Raji (cell line): ENCODE measurements around the gene DIPK1B.

Experiments
- POLR2A ChIP-seq: IDR thresholded peaks from 2 replicates; pipeline ENCODE4 v1.6.1; 2011; ENCODE audit warnings: low read depth, low read length, control low read depth; ENCODE audit not compliant: insufficient read depth

Gene DIPK1B

GRCh38 chr9:136689108-136689460 is 23.3 kb upstream of the DIPK1B start:
- TF ChIP-seq POLR2A: no peak

GRCh38 chr9:136690104-136690805 is 22.1 kb upstream of the DIPK1B start:
- no peak for TF ChIP-seq POLR2A

GRCh38 chr9:136690806-136691261 is 21.5 kb upstream of the DIPK1B start:
- no peak for TF ChIP-seq POLR2A

- TF ChIP-seq POLR2A: no peak
Observed at GRCh38 chr9:136691316-136692184, 20.8 kb upstream of the DIPK1B start.

- TF ChIP-seq POLR2A: no peak
Observed at GRCh38 chr9:136692185-136693134, 19.9 kb upstream of the DIPK1B start.

- no peak for TF ChIP-seq POLR2A
Observed at GRCh38 chr9:136693135-136693489, 19.3 kb upstream of the DIPK1B start.

- TF ChIP-seq POLR2A: no peak
Observed at GRCh38 chr9:136693490-136694162, 18.7 kb upstream of the DIPK1B start.

GRCh38 chr9:136694163-136694871 is 18.1 kb upstream of the DIPK1B start:
- TF ChIP-seq POLR2A: no peak

GRCh38 chr9:136694872-136695247 is 17.5 kb upstream of the DIPK1B start:
- TF ChIP-seq POLR2A: no peak

GRCh38 chr9:136695435-136695895 is 16.9 kb upstream of the DIPK1B start:
- no peak for TF ChIP-seq POLR2A

- no peak for TF ChIP-seq POLR2A
Observed at GRCh38 chr9:136695955-136696354, 16.4 kb upstream of the DIPK1B start.

- TF ChIP-seq POLR2A: no peak
Observed at GRCh38 chr9:136696502-136696901, 15.9 kb upstream of the DIPK1B start.

- no peak for TF ChIP-seq POLR2A
Observed at GRCh38 chr9:136697146-136697820, 15.1 kb upstream of the DIPK1B start.
